Measurements from ENCODE around the gene KIF23. TPM values are rescaled to one million over a fixed set of nuclear protein-coding genes. Genes with fewer than 3 reads are reported as not detected.

KIF23 gene
- total RNA-seq, 1 experiment from 2014 or later: 100 TPM

- Histone ChIP-seq H3K4me1 (replicated peaks; ENCODE audit: insufficient read depth) (no peaks in the 10 kb centered on the region), H3K36me3 (ENCODE audit: low read depth) (no peaks in the 10 kb centered on the region), H2AFZ (no peak overlapping the region), H3K9me3 (ENCODE audit: insufficient read depth, low read depth) (no peaks in the 10 kb centered on the region), H4K20me1 (ENCODE audit: insufficient read depth) (no peaks in the 10 kb centered on the region), H3F3A (ENCODE audit: insufficient read depth, low read depth) (no peaks in the 10 kb centered on the region), H3K27me3 (ENCODE audit: insufficient read depth, low read depth) (no peaks in the 10 kb centered on the region), H3K4me2 (no peak overlapping the region), H3K9me2 (ENCODE audit: insufficient read depth) (no peaks in the 10 kb centered on the region), H3K27ac (no peak overlapping the region), H3K4me3 (no peak overlapping the region), H3K79me2 (ENCODE audit: low read depth) (no peaks in the 10 kb centered on the region)
- ChIA-PET POLR2A (ENCODE audit: unreplicated experiment) (interaction anchor here (0.7 kb wide), 1 partner anchor 700 kb away, joined by 6 read pairs; no protein-coding TSS in a partner anchor), CTCF (no interaction called here)
- intact Hi-C loops (cut with micrococcal nuclease; ENCODE audit: unreplicated experiment): no loop called here
- DNase-seq: no peak
- TF ChIP-seq CTCF (conservative IDR thresholded peaks at IDR 0.05): no peak
- BruUV-seq (replicated peaks): no TSS peak
Measured at GRCh38 chr15:69493406-69493805, 79.3 kb downstream of the KIF23 start.

- Histone ChIP-seq H3K27ac (no peak overlapping the region), H4K20me1 (ENCODE audit: insufficient read depth) (no peaks in the 10 kb centered on the region), H3K4me3 (no peak overlapping the region), H3F3A (ENCODE audit: insufficient read depth, low read depth) (no peaks in the 10 kb centered on the region), H3K9me3 (ENCODE audit: insufficient read depth, low read depth) (no peaks in the 10 kb centered on the region), H2AFZ (no peak overlapping the region), H3K36me3 (ENCODE audit: low read depth) (no peaks in the 10 kb centered on the region), H3K4me2 (no peak overlapping the region), H3K79me2 (ENCODE audit: low read depth) (no peaks in the 10 kb centered on the region), H3K4me1 (replicated peaks; ENCODE audit: insufficient read depth) (no peaks in the 10 kb centered on the region), H3K27me3 (ENCODE audit: insufficient read depth, low read depth) (no peaks in the 10 kb centered on the region), H3K9me2 (ENCODE audit: insufficient read depth) (no peaks in the 10 kb centered on the region)
- intact Hi-C loops (cut with micrococcal nuclease; ENCODE audit: unreplicated experiment): no loop called here
- POLR2A ChIA-PET (ENCODE audit: unreplicated experiment): no interaction called here
- TF ChIP-seq CTCF (conservative IDR thresholded peaks at IDR 0.05) (no peak), EZH2 (IDR thresholded peaks at IDR 0.05; ENCODE audit: low read depth) (no peak)
- BruUV-seq (replicated peaks): no TSS peak
- CTCF ChIA-PET: no interaction called here
- no peak for DNase-seq
Measured at GRCh38 chr15:69496001-69496400, 81.9 kb downstream of the KIF23 start.

GRCh38 chr15:69497076-69497475 lies 82.9 kb downstream of the KIF23 start:
- TF ChIP-seq CTCF (conservative IDR thresholded peaks at IDR 0.05) (no peak), EZH2 (IDR thresholded peaks at IDR 0.05; ENCODE audit: low read depth) (no peak)
- CTCF ChIA-PET: no interaction called here
- no peak overlapping the region for H3K4me2 ChIP-seq
- H3K4me3 ChIP-seq: no peak overlapping the region
- no peaks in the 10 kb centered on the region for H3K9me2 ChIP-seq (ENCODE audit: insufficient read depth)
- no peaks in the 10 kb centered on the region for H3K4me1 ChIP-seq (replicated peaks; ENCODE audit: insufficient read depth)
- H3K9me3 ChIP-seq (ENCODE audit: insufficient read depth, low read depth): no peaks in the 10 kb centered on the region
- no peaks in the 10 kb centered on the region for H3F3A ChIP-seq (ENCODE audit: insufficient read depth, low read depth)
- H3K27me3 ChIP-seq (ENCODE audit: insufficient read depth, low read depth): no peaks in the 10 kb centered on the region
- no peaks in the 10 kb centered on the region for H3K79me2 ChIP-seq (ENCODE audit: low read depth)
- H2AFZ ChIP-seq: no peak overlapping the region
- DNase-seq: no peak
- no peaks in the 10 kb centered on the region for H3K36me3 ChIP-seq (ENCODE audit: low read depth)
- no peak overlapping the region for H3K27ac ChIP-seq
- intact Hi-C loops (cut with micrococcal nuclease; ENCODE audit: unreplicated experiment): no loop called here
- no TSS peak for BruUV-seq (replicated peaks)
- H4K20me1 ChIP-seq (ENCODE audit: insufficient read depth): no peaks in the 10 kb centered on the region
- POLR2A ChIA-PET (ENCODE audit: unreplicated experiment): no interaction called here
